Measurements from ENCODE around the gene NHEJ1.

Gene NHEJ1

GRCh38 chr2:219087848-219088247 lies 72.8 kb downstream of the NHEJ1 start:
- no peak for DNase-seq (ENCODE audit: low read depth in 2 of 2)

- no peak for DNase-seq (ENCODE audit: low read depth in 2 of 2)
Measured at GRCh38 chr2:219087361-219087760, 73.3 kb downstream of the NHEJ1 start.

GRCh38 chr2:219086196-219086595 lies 74.4 kb downstream of the NHEJ1 start:
- DNase-seq (ENCODE audit: low read depth in 2 of 2), result no peak

- DNase-seq (ENCODE audit: low read depth in 2 of 2), result no peak
Measured at GRCh38 chr2:219084791-219085190, 75.8 kb downstream of the NHEJ1 start.

GRCh38 chr2:219082332-219082958 lies 78.2 kb downstream of the NHEJ1 start:
- DNase-seq (ENCODE audit: low read depth in 2 of 2), result no peak

- DNase-seq (ENCODE audit: low read depth in 2 of 2), result no peak
Measured at GRCh38 chr2:219081701-219082331, 78.8 kb downstream of the NHEJ1 start.

- no peak for DNase-seq (ENCODE audit: low read depth in 2 of 2)
Measured at GRCh38 chr2:219081096-219081495, 79.5 kb downstream of the NHEJ1 start.

GRCh38 chr2:219079417-219079816 lies 81.2 kb downstream of the NHEJ1 start:
- no peak for DNase-seq (ENCODE audit: low read depth in 2 of 2)

GRCh38 chr2:219078951-219079350 lies 81.7 kb downstream of the NHEJ1 start:
- no peak for DNase-seq (ENCODE audit: low read depth in 2 of 2)

GRCh38 chr2:219078126-219078525 lies 82.5 kb downstream of the NHEJ1 start:
- DNase-seq (ENCODE audit: low read depth in 2 of 2), result no peak

- DNase-seq (ENCODE audit: low read depth in 2 of 2), result no peak
Measured at GRCh38 chr2:219076253-219076652, 84.4 kb downstream of the NHEJ1 start.

- no peak for DNase-seq (ENCODE audit: low read depth in 2 of 2)
Measured at GRCh38 chr2:219073413-219074129, 87.0 kb downstream of the NHEJ1 start.

- no peak for DNase-seq (ENCODE audit: low read depth in 2 of 2)
Measured at GRCh38 chr2:219072741-219073250, 87.8 kb downstream of the NHEJ1 start.

GRCh38 chr2:219071131-219071816 lies 89.3 kb downstream of the NHEJ1 start:
- no peak for DNase-seq (ENCODE audit: low read depth in 2 of 2)

GRCh38 chr2:219065484-219065883 lies 95.1 kb downstream of the NHEJ1 start:
- no peak for DNase-seq (ENCODE audit: low read depth in 2 of 2)

- no peak for DNase-seq (ENCODE audit: low read depth in 2 of 2)
Measured at GRCh38 chr2:219062081-219062480, 98.5 kb downstream of the NHEJ1 start.

- no peak for DNase-seq (ENCODE audit: low read depth in 2 of 2)
Measured at GRCh38 chr2:219060821-219061791, 99.5 kb downstream of the NHEJ1 start, which contains the start of gene IHH. Gene IHH, minus strand, starts transcription at chr2:219060921. Its CDS starts 454 bp downstream, at chr2:219060467.

- no peak for DNase-seq (ENCODE audit: low read depth in 2 of 2)
Measured at GRCh38 chr2:219059725-219060682, 100.6 kb downstream of the NHEJ1 start.

- no peak for DNase-seq (ENCODE audit: low read depth in 2 of 2)
Measured at GRCh38 chr2:219059375-219059724, 101.3 kb downstream of the NHEJ1 start.

Measured in stimulated activated CD8-positive, alpha-beta memory T cell treated with anti-CD3 and anti-CD28 coated beads, Interleukin-2, amount 100 ng/mL, for 1 hour (primary cell).